ENCODE results near the gene PTH2. TPM values are rescaled to one million over a fixed set of nuclear protein-coding genes. Genes with fewer than 3 reads are reported as not detected.
"Not testable (repeated sequence)": the region's sequence is repeated elsewhere in the genome, so short reads cannot be mapped to it uniquely, and the experiment has no call there.

Gene PTH2
- polyA plus RNA-seq, 1 donor, result not detected

DNA sequence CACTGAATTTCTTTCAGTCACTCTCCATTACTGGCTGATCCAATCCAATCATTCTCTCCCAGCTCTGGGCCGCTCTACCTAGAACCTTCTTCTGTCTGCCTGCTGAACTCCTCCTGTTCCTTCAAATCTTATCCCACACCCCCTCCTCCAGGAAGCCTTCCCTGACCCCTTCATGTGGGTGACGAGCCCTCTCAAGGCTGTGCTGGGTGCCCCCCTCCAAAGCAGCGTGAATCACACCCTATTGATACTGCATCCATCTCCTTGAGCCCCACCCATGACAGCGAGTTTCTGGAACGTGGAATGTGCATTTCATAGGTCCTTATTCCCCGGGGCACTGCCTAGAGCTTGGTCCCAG, 25.2 kb upstream of the PTH2 start:
- no peaks in the 10 kb centered on the region for H3K27me3 ChIP-seq (ENCODE audit: control insufficient read depth, insufficient read depth, low read length)
- H3K36me3 ChIP-seq (ENCODE audit: control insufficient read depth, insufficient read depth, low read length), result peaks cover 20% of the 10 kb centered on the region
- WGBS (ENCODE audit: insufficient coverage, low lambda C conversion rate), result 100% methylated on average over 1 of the region's 6 CpGs
- DNase-seq, result no peak
- peaks cover 4% of the 10 kb centered on the region for H3K4me1 ChIP-seq (ENCODE audit: control insufficient read depth, insufficient read depth, low read length)
- H3K9me3 ChIP-seq (ENCODE audit: control insufficient read depth, low read depth, low read length), result peaks cover 2% of the 10 kb centered on the region
- H3K4me3 ChIP-seq (ENCODE audit: low read length), result no peak overlapping the region
- H3K27ac ChIP-seq (ENCODE audit: low read length), result no peak overlapping the region

DNA sequence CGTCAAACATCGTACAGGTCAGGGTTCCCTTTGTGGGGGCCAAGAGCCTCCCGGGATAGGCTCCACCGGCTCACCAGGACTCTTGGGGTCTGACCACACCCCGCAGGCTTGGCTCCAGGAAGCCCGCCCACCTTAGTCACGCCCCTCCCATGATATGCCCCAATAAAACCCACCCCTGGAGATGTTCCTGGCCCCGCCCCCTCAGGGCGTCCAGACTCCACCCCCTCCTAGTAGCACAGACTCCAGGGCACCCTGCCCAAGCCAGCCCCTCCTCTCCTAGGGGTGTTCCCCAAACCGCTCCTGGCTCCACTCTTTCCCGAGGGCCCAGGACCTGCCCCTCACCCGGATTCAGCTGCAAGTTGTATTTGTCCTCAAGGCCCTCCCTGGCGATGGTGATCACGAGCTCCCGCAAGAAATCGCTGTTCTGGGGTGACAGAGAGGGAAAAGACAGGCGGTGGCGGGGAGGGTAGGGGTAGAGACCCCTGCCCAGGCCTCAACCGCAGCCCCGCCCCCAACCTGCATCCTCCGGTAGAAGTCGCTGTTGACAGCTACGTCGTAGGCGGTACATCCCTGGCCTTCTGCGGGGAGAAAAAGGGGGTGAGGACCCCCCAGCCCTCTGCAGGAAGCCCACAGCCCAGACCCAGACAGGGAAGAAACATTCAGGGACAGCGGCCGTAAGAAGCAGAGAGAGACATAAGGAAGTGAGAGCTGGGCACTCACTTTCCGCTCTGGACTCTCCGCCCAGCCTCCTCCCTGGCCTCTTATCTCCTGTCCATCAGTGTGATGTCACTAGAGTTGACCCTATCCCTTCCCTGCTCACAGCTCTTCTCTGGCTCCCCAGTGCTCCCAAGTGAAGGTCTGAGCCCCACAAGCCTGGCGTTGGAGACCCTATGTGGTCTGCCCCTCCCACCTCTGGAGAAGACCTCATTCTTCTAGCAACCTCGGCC, 24.5 kb upstream of the PTH2 start:
- no peak for DNase-seq
- Histone ChIP-seq H3K9me3 (ENCODE audit: control insufficient read depth, low read depth, low read length) (no peaks in the 10 kb centered on the region), H3K27me3 (ENCODE audit: control insufficient read depth, insufficient read depth, low read length) (peaks cover 2% of the 10 kb centered on the region), H3K27ac (ENCODE audit: low read length) (no peak overlapping the region), H3K4me1 (ENCODE audit: control insufficient read depth, insufficient read depth, low read length) (peaks cover 3% of the 10 kb centered on the region), H3K4me3 (ENCODE audit: low read length) (no peak overlapping the region), H3K36me3 (ENCODE audit: control insufficient read depth, insufficient read depth, low read length) (peaks cover 20% of the 10 kb centered on the region)
- WGBS (ENCODE audit: insufficient coverage, low lambda C conversion rate), result 67% methylated on average over 1 of the region's 32 CpGs

DNA sequence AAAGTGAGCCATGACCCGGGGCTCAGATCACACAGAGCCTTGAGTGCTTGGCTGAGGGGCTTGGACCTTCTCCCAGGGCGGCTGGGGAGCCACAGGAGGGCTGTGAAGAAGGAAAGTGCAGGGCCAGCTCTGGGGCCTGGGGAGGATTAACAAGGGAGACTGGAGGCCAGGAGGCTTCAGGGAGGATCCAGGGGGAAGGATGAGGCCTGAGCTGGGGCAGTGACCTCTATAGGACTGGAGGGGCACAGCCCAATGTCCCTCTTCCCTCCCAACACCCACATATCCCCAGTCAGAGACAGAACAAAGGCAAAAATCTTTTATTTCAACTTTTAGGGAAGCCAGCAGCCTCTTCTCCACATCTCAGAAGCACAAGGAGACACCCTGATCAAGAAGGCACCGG, 22.8 kb upstream of the PTH2 start:
- WGBS (ENCODE audit: insufficient coverage, low lambda C conversion rate), result no CpG with 5 or more reads among the region's 3 CpGs
- Histone ChIP-seq H3K36me3 (ENCODE audit: control insufficient read depth, insufficient read depth, low read length) (peaks cover 20% of the 10 kb centered on the region), H3K27me3 (ENCODE audit: control insufficient read depth, insufficient read depth, low read length) (peaks cover 16% of the 10 kb centered on the region), H3K9me3 (ENCODE audit: control insufficient read depth, low read depth, low read length) (no peaks in the 10 kb centered on the region), H3K4me3 (ENCODE audit: low read length) (no peak overlapping the region), H3K27ac (ENCODE audit: low read length) (no peak overlapping the region), H3K4me1 (ENCODE audit: control insufficient read depth, insufficient read depth, low read length) (peaks cover 2% of the 10 kb centered on the region)
- DNase-seq, result no peak

DNA sequence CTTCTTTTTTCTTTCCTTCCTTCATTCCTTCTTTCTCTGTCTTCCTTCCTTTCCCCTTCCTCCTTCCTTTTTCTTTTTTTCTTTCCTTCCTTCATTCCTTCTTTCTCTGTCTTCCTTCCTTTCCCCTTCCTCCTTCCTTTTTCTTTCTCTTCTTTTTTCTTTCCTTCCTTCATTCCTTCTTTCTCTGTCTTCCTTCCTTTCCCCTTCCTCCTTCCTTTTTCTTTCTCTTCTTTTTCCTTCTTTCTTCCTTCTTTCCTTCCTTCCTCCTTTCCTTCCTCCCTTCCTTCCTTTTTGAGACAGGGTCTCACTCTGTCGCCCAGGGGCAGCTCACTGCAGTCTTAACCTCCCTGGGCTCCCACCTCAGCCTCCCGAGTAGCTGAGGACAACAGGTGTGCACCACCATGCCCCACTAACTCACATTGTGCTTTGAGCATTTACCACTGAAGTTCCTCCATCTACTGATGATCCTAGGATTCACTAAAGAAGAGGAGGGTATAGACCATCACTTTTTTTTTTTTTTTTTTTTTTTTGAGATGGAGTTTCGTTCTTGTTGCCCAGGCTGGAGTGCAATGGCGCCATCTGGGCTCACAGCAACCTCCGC, 21.0 kb upstream of the PTH2 start:
- not testable (repeated sequence) for H3K4me3 ChIP-seq (ENCODE audit: low read length); H3K27ac ChIP-seq (ENCODE audit: low read length)

DNA sequence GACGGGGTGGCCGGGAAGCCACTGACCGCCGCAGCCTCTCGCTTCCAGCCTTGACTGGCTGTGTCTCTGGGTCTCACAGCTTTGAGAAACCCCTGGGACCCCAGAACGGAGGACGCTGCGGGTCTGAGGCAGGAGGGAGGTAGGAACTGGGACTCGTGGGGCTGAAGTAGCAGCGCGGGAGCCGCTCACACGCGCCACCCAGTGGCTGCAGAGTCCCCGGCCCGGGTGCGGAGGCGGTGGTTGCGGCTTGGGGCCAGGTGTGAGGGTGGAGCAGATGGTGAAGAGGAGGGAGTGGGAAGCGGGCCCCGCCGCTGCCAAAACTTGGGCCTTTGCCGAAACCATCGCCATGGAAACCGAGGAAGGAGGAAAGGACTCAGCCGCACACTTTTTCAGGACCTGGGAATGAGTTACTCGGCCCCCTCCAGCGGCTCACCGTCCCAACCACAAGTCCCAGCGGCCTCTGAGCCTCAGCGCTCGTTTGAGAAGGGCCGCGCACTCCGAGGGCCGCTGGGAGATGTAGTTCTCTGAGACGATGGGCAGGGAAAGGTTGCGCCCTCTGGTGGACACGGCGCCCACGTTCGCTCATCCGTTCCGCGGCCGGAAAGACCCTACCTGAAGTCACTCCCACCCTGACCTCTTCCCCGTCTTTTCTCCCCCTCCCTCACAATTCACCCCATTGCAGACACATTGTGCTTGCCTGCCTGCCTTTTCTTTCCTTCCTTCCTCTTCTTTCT, 20.3 kb upstream of the PTH2 start:
- no peaks in the 10 kb centered on the region for H3K9me3 ChIP-seq (ENCODE audit: control insufficient read depth, low read depth, low read length)
- peaks cover 40% of the 10 kb centered on the region for H3K27me3 ChIP-seq (ENCODE audit: control insufficient read depth, insufficient read depth, low read length)
- whole genome bisulfite sequencing (ENCODE audit: insufficient coverage, low lambda C conversion rate), result 0% methylated on average over 5 of the region's 47 CpGs
- H3K4me1 ChIP-seq (ENCODE audit: control insufficient read depth, insufficient read depth, low read length), result peaks cover 2% of the 10 kb centered on the region
- peaks cover 15% of the 10 kb centered on the region for H3K36me3 ChIP-seq (ENCODE audit: control insufficient read depth, insufficient read depth, low read length)
- peak; percentile 94 to 97 for DNase-seq
- peak overlapping the region; percentile 58 for H3K27ac ChIP-seq (ENCODE audit: low read length)
- peak overlapping the region; percentile 65 for H3K4me3 ChIP-seq (ENCODE audit: low read length)

More for the DNA sequence above, 21.0 kb upstream of the PTH2 start:
- H3K9me3 ChIP-seq (ENCODE audit: control insufficient read depth, low read depth, low read length); H3K4me1 ChIP-seq (ENCODE audit: control insufficient read depth, insufficient read depth, low read length); DNase-seq: not testable (repeated sequence)
- WGBS (ENCODE audit: insufficient coverage, low lambda C conversion rate), result 29% methylated on average over 1 of the region's 5 CpGs
- peaks cover 34% of the 10 kb centered on the region for H3K27me3 ChIP-seq (ENCODE audit: control insufficient read depth, insufficient read depth, low read length)
- peaks cover 18% of the 10 kb centered on the region for H3K36me3 ChIP-seq (ENCODE audit: control insufficient read depth, insufficient read depth, low read length)

DNA sequence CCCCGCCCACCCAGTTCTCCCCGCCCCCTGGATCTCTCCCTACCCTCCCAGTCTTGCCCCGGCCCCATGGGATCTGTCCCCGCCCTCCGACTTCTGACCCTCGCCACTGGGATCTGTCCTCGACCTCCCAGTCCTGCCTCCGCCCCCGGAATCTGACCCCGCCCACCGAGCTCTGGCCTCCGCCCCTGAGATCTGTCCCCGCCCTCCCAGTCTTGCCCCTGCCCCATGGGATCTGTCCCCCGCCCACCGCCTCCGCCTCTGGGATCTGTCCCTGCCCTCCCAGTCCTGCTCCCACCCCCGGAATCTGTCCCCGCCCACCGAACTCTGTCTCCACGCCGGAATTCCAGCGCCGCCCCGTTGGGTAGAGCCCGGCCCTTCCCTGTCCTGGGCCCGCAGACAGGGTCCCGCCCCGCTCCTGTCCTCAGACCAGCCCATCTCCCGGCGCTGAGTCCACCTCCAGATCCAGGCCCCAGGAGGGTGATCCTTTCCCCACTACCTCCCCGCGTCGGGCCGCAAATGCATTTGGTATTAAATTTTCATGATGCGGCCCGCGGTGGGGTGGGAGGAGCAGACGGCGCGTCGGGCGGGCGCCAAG, 19.6 kb upstream of the PTH2 start:
- WGBS (ENCODE audit: insufficient coverage, low lambda C conversion rate), result no CpG with 5 or more reads among the region's 43 CpGs
- Histone ChIP-seq H3K27ac (ENCODE audit: low read length) (peak overlapping the region; percentile 58), H3K27me3 (ENCODE audit: control insufficient read depth, insufficient read depth, low read length) (peaks cover 47% of the 10 kb centered on the region), H3K36me3 (ENCODE audit: control insufficient read depth, insufficient read depth, low read length) (peaks cover 10% of the 10 kb centered on the region), H3K4me3 (ENCODE audit: low read length) (peak overlapping the region; percentile 65), H3K4me1 (ENCODE audit: control insufficient read depth, insufficient read depth, low read length) (peaks cover 2% of the 10 kb centered on the region), H3K9me3 (ENCODE audit: control insufficient read depth, low read depth, low read length) (no peaks in the 10 kb centered on the region)
- DNase-seq, result peak; percentile 89 to 90

DNA sequence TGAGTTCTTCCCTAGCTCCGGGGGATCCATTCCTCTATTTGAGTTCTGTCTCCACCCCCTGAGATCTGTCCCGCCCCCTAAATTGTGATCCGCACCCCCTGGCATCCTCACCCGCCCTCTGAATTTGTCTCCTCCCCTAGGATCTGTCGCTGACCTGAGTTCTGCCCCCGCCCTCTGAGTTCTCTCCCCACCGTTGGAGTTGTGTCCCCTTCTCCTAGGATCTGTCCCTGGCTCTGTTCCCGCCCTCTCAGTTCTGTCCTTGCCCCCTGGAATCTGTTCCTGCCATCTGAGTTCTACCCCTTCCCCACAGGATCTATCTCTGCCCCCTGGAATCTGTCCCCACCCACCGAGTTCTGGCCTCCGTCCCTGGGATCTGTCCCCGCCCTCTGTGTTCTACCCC, 19.1 kb upstream of the PTH2 start:
- Histone ChIP-seq H3K27me3 (ENCODE audit: control insufficient read depth, insufficient read depth, low read length) (peaks cover 52% of the 10 kb centered on the region), H3K4me3 (ENCODE audit: low read length) (no peak overlapping the region), H3K27ac (ENCODE audit: low read length) (no peak overlapping the region)

DNA sequence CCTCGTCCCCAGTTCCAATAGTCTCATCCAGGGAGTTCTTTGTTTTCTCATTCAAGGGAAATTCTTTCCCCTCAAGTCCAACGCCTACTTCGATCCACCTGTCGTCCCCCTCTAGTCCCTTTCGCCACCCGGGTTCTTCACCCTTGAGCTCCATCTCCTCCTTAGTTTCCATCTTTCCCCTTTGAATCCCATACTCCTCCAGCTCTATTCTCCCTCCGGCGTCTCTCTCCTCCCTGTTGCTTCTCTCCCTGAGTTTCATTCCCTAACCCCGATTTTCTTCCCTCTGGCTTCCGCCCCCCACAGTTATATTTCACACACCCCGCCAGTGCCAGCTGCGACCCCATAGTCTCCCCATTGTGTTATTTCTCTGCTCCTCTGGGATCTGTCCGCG, 18.7 kb upstream of the PTH2 start:
- DNase-seq, result no peak
- Histone ChIP-seq H3K9me3 (ENCODE audit: control insufficient read depth, low read depth, low read length) (no peaks in the 10 kb centered on the region), H3K4me1 (ENCODE audit: control insufficient read depth, insufficient read depth, low read length) (peaks cover 2% of the 10 kb centered on the region), H3K4me3 (ENCODE audit: low read length) (no peak overlapping the region), H3K27me3 (ENCODE audit: control insufficient read depth, insufficient read depth, low read length) (peaks cover 56% of the 10 kb centered on the region), H3K36me3 (ENCODE audit: control insufficient read depth, insufficient read depth, low read length) (peaks cover 6% of the 10 kb centered on the region), H3K27ac (ENCODE audit: low read length) (no peak overlapping the region)
- 34% methylated on average over 7 of the region's 14 CpGs for WGBS (ENCODE audit: insufficient coverage, low lambda C conversion rate)

More for the DNA sequence above, 19.1 kb upstream of the PTH2 start:
- H3K9me3 ChIP-seq (ENCODE audit: control insufficient read depth, low read depth, low read length), result no peaks in the 10 kb centered on the region
- H3K4me1 ChIP-seq (ENCODE audit: control insufficient read depth, insufficient read depth, low read length), result peaks cover 2% of the 10 kb centered on the region
- H3K36me3 ChIP-seq (ENCODE audit: control insufficient read depth, insufficient read depth, low read length), result peaks cover 9% of the 10 kb centered on the region
- DNase-seq, result no peak
- 8% methylated on average over 2 of the region's 11 CpGs for WGBS (ENCODE audit: insufficient coverage, low lambda C conversion rate)

DNA sequence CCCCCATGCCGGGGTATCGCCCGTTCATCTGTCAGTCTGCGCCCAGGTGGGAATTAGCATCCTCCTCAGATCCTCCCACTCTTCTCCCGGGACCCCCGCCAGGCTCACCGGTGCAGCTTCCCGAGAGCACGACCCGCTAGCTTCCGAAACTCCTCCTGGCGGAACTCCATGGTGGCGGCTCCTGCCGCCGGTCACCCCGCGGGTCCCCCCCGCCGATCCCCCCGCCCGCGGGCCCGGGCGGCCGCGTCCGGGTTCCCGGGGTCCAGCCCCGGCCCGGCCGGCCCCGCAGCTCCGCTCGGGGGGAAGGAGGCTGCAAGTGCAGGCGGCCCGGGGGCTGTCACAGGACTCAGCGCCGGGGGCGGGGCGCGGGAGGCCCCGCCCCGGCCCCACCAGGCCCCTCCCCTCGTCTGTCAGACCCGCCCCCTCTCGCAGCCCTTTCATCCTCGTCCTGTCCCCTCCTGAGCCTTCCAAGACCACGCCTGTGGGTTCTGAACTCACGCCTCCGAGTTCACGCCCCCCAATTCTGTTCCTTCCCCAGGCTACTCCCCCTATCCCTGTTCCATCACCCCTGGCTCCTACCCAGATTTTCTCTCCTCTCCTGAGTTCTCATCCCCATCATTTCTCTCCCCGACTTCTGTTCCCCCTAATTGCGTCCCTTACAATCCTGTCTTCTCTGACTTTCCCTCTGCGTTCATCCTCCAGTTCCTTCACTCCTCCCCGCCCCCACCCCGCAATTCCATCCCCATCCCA, 18.1 kb upstream of the PTH2 start, which contains the start of gene SLC17A7:
Gene SLC17A7, minus strand, starts transcription at position 318 of the 750 bp plus-strand sequence. Its CDS starts 148 bp downstream, at position 170.
- H3K9me3 ChIP-seq (ENCODE audit: control insufficient read depth, low read depth, low read length), result no peaks in the 10 kb centered on the region
- H3K4me1 ChIP-seq (ENCODE audit: control insufficient read depth, insufficient read depth, low read length), result peaks cover 2% of the 10 kb centered on the region
- no peak within 1 kb of the TSS for H3K4me3 ChIP-seq (ENCODE audit: low read length)
- no peak for DNase-seq
- peaks cover 1% of the 10 kb centered on the region for H3K36me3 ChIP-seq (ENCODE audit: control insufficient read depth, insufficient read depth, low read length)
- 25% methylated on average over 4 of the region's 56 CpGs for WGBS (ENCODE audit: insufficient coverage, low lambda C conversion rate)
- H3K27me3 ChIP-seq (ENCODE audit: control insufficient read depth, insufficient read depth, low read length), result peaks cover 62% of the 10 kb centered on the region
- no peak within 1 kb of the TSS for H3K27ac ChIP-seq (ENCODE audit: low read length)
